Neutrophil (primary cell): ENCODE data around the gene ZNF768.

Experiments
- H3K27ac ChIP-seq: fragments of 200-600 bp; sonication (generic); 2 replicates; pipeline ENCODE4 v1.5.1; 2016; ENCODE audit warnings: mild to moderate bottlenecking, moderate library complexity
- H3K27me3 ChIP-seq: fragments of 200-600 bp; sonication (generic); 2 replicates; pipeline ENCODE4 v1.6.0; 2016; ENCODE audit warnings: mild to moderate bottlenecking
- H3K36me3 ChIP-seq: fragments of 200-600 bp; sonication (generic); 2 replicates; pipeline ENCODE4 v1.5.1; 2017
- H3K4me1 ChIP-seq, 2 experiments: fragments of 200-600 bp in 1 of 2; sonication (generic) in 1 of 2; 1 replicate in 1 of 2; 2 replicates in 1 of 2; pipeline versions ENCODE4 v1.5.1 to v1.6.1; 2013 to 2016; ENCODE audit warnings: low read depth in 1 of 2, low read length in 1 of 2, mild to moderate bottlenecking in 1 of 2, moderate library complexity in 1 of 2; ENCODE audit not compliant: control insufficient read depth in 1 of 2, insufficient read depth in 1 of 2
- H3K4me3 ChIP-seq, 2 experiments: fragments of 200-600 bp in 1 of 2; sonication (generic) in 1 of 2; 1 replicate in 1 of 2; 2 replicates in 1 of 2; pipeline ENCODE4 v1.5.1; 2013 to 2016; ENCODE audit warnings: low read depth in 1 of 2, low read length in 1 of 2, mild to moderate bottlenecking in 1 of 2, moderate library complexity in 1 of 2
- H3K9me3 ChIP-seq: fragments of 200-600 bp; sonication (generic); 2 replicates; pipeline ENCODE4 v1.5.1; 2016
- CTCF ChIP-seq: fragments of 200-600 bp; sonication (generic); IDR thresholded peaks from 2 replicates; pipeline ENCODE4 v1.5.1; 2016; ENCODE audit warnings: antibody characterized with exemption

ZNF768 gene

GRCh38 chr16:30511509-30511908 is 14.9 kb downstream of the ZNF768 start:
- TF ChIP-seq CTCF = no peak
- Histone ChIP-seq H3K27me3 (no peaks in the 10 kb centered on the region), H3K9me3 (no peaks in the 10 kb centered on the region), H3K4me1 (no peaks in the 10 kb centered on the region), H3K36me3 (peaks cover 100% of the 10 kb centered on the region), H3K4me3 (no peak overlapping the region), H3K27ac (no peak overlapping the region)

GRCh38 chr16:30510376-30510938 is 15.9 kb downstream of the ZNF768 start:
- H3K9me3 ChIP-seq = no peaks in the 10 kb centered on the region
- peaks cover 99% of the 10 kb centered on the region for H3K36me3 ChIP-seq
- no peaks in the 10 kb centered on the region for H3K4me1 ChIP-seq
- H3K27me3 ChIP-seq = no peaks in the 10 kb centered on the region
- no peak overlapping the region for H3K4me3 ChIP-seq
- TF ChIP-seq CTCF = no peak
- H3K27ac ChIP-seq = no peak overlapping the region

GRCh38 chr16:30509081-30509765 is 17.1 kb downstream of the ZNF768 start:
- no peaks in the 10 kb centered on the region for H3K27me3 ChIP-seq
- no peaks in the 10 kb centered on the region for H3K4me1 ChIP-seq
- peaks cover 99% of the 10 kb centered on the region for H3K36me3 ChIP-seq
- H3K9me3 ChIP-seq = no peaks in the 10 kb centered on the region
- no peak overlapping the region for H3K27ac ChIP-seq
- TF ChIP-seq CTCF = no peak
- H3K4me3 ChIP-seq = no peak overlapping the region

GRCh38 chr16:30503403-30504296 is 22.7 kb downstream of the ZNF768 start:
- Histone ChIP-seq H3K4me3 (no peak overlapping the region), H3K27ac (no peak overlapping the region), H3K9me3 (no peaks in the 10 kb centered on the region), H3K36me3 (peaks cover 99% of the 10 kb centered on the region), H3K27me3 (no peaks in the 10 kb centered on the region), H3K4me1 (no peaks in the 10 kb centered on the region)
- TF ChIP-seq CTCF = no peak

GRCh38 chr16:30499284-30499683 is 27.1 kb downstream of the ZNF768 start:
- Histone ChIP-seq H3K4me3 (no peak overlapping the region), H3K4me1 (no peaks in the 10 kb centered on the region), H3K9me3 (no peaks in the 10 kb centered on the region), H3K36me3 (peaks cover 100% of the 10 kb centered on the region), H3K27me3 (no peaks in the 10 kb centered on the region), H3K27ac (no peak overlapping the region)
- TF ChIP-seq CTCF = no peak
